CD14-positive monocyte (primary cell): ENCODE results near the gene IQCN. TPM values are rescaled to one million over a fixed set of nuclear protein-coding genes. Genes with fewer than 3 reads are reported as not detected.
A peak's percentile ranks its signal among the peaks of the same experiment; 100 is the strongest.

Experiments
- DNase-seq, 3 donors: peaks; one replicate each; pipeline ENCODE4 v3.0.0-alpha.2; 2011 to 2022
- H2AFZ ChIP-seq: 2 replicates; pipeline ENCODE4 v1.6.0; 2012; ENCODE audit warnings: mild to moderate bottlenecking, low read depth, low read length, inconsistent platforms; ENCODE audit not compliant: insufficient read depth, poor library complexity, severe bottlenecking
- H3K27ac ChIP-seq, 2 donors: 1 replicate in 1 of 2; 2 replicates in 1 of 2; pipeline ENCODE4 v1.5.1; 2012 to 2013; ENCODE audit warnings: low read length in 2 of 2, control low read depth in 1 of 2, inconsistent platforms in 1 of 2, low read depth in 1 of 2, mild to moderate bottlenecking in 1 of 2
- H3K27me3 ChIP-seq, 2 donors: one replicate each; pipeline versions ENCODE4 v1.6.0 to v1.6.1; 2011 to 2013; ENCODE audit warnings: low read length in 2 of 2; ENCODE audit not compliant: control insufficient read depth in 2 of 2, insufficient read depth in 2 of 2
- H3K36me3 ChIP-seq, 2 donors: replicated peaks in 1 of 2; 1 replicate in 1 of 2; 2 replicates in 1 of 2; pipeline versions ENCODE4 v1.5.1 to v1.6.1; 2012 to 2013; ENCODE audit warnings: low read length in 2 of 2, control low read depth in 1 of 2, inconsistent platforms in 1 of 2, mild to moderate bottlenecking in 1 of 2; ENCODE audit not compliant: insufficient read depth in 2 of 2, control insufficient read depth in 1 of 2
- H3K4me1 ChIP-seq, 2 donors: 1 replicate in 1 of 2; 2 replicates in 1 of 2; pipeline versions ENCODE4 v1.5.1 to v1.6.1; 2012 to 2013; ENCODE audit warnings: low read length in 2 of 2, control low read depth in 1 of 2, inconsistent platforms in 1 of 2, mild to moderate bottlenecking in 1 of 2, moderate library complexity in 1 of 2; ENCODE audit not compliant: insufficient read depth in 2 of 2, control insufficient read depth in 1 of 2
- H3K4me2 ChIP-seq: replicated peaks from 2 replicates; pipeline ENCODE3; 2012; ENCODE audit warnings: low read length, moderate library complexity, mild to moderate bottlenecking; ENCODE audit not compliant: poor library complexity, severe bottlenecking; ENCODE audit errors: extremely low read depth
- H3K4me3 ChIP-seq, 3 experiments: fragments of 200-600 bp in 1 of 3; sonication (generic) in 1 of 3; replicated peaks in 1 of 3; 1 replicate in 2 of 3; 2 replicates in 1 of 3; pipeline ENCODE4 v1.5.1; 2011 to 2013; ENCODE audit warnings: low read length in 3 of 3, mild to moderate bottlenecking in 3 of 3, control low read depth in 2 of 3, low read depth in 2 of 3, inconsistent platforms in 1 of 3, moderate library complexity in 1 of 3
- H3K79me2 ChIP-seq: 2 replicates; pipeline ENCODE4 v1.6.0; 2012; ENCODE audit warnings: mild to moderate bottlenecking, control low read depth, inconsistent platforms, low read length, moderate library complexity; ENCODE audit not compliant: insufficient read depth
- H3K9ac ChIP-seq: 2 replicates; pipeline ENCODE4 v1.6.0; 2017; ENCODE audit warnings: low read length, mild to moderate bottlenecking; ENCODE audit not compliant: insufficient read depth, poor library complexity, severe bottlenecking
- H3K9me3 ChIP-seq, 2 donors: replicated peaks in 1 of 2; 1 replicate in 1 of 2; 2 replicates in 1 of 2; pipeline versions ENCODE4 v1.5.1 to v1.6.1; 2012 to 2013; ENCODE audit warnings: low read length in 2 of 2, control low read depth in 1 of 2; ENCODE audit not compliant: control insufficient read depth in 1 of 2, insufficient read depth in 1 of 2
- H4K20me1 ChIP-seq: 2 replicates; pipeline ENCODE4 v1.6.0; 2012; ENCODE audit warnings: mild to moderate bottlenecking, low read length, control low read depth, moderate library complexity; ENCODE audit not compliant: insufficient read depth
- H3K27ac Mint-ChIP-seq, 7 donors: one replicate each; pipeline ENCODE4 v1.8.0; 2020; ENCODE audit warnings: mild to moderate bottlenecking in 7 of 7, mixed read lengths in 7 of 7, moderate library complexity in 6 of 7, inconsistent platforms in 2 of 7
- H3K27me3 Mint-ChIP-seq, 3 donors: one replicate each; pipeline ENCODE4 v1.8.0; 2021 to 2022; ENCODE audit warnings: low read depth in 3 of 3, mild to moderate bottlenecking in 3 of 3, mixed read lengths in 3 of 3, moderate library complexity in 3 of 3, inconsistent platforms in 1 of 3
- H3K36me3 Mint-ChIP-seq, 2 donors: one replicate each; pipeline ENCODE4 v1.8.0; 2020; ENCODE audit warnings: mixed read lengths in 2 of 2, inconsistent platforms in 1 of 2, mild to moderate bottlenecking in 1 of 2
- H3K4me1 Mint-ChIP-seq: one replicate; pipeline ENCODE4 v1.8.0; 2020; ENCODE audit warnings: mild to moderate bottlenecking, mixed read lengths
- H3K4me3 Mint-ChIP-seq, 2 donors: one replicate each; pipeline ENCODE4 v1.8.0; 2020; ENCODE audit warnings: mild to moderate bottlenecking in 2 of 2, mixed read lengths in 2 of 2, moderate library complexity in 1 of 2
- H3K9me3 Mint-ChIP-seq, 7 donors: one replicate each; pipeline ENCODE4 v1.8.0; 2020 to 2022; ENCODE audit warnings: mixed read lengths in 7 of 7, mild to moderate bottlenecking in 6 of 7, moderate library complexity in 6 of 7, inconsistent platforms in 2 of 7
- WGBS: methylation state at CpG from one replicate; pipeline ENCODE4 v1.1.5; 2013; ENCODE audit warnings: missing lambda C conversion rate; ENCODE audit not compliant: insufficient coverage; 5-methylcytosine and 5-hydroxymethylcytosine counted together
- intact Hi-C, 2 donors: fragments of 100-400 bp; cut with micrococcal nuclease; formaldehyde crosslinking; loops; one replicate each; pipeline versions ENCODE4 v1.15.0 to v1.15.1; 2023
- polyA plus RNA-seq, 3 donors: library from polyadenylated mRNA; depleted of rRNA in 1 of 3; unstranded in 2 of 3; stranded (reverse) in 1 of 3; fragments of 300-500 nt in 2 of 3; fragments of >200 nt in 1 of 3; fragmentation: Illumina TruSeq in 2 of 3; gene quantifications; 1 replicate in 2 of 3; 2 replicates in 1 of 3; pipeline ENCODE4 v1.2.3, GENCODE V29; 2012 to 2021
- TF ChIP-seq, protein P1 (sequence below): fragments of 200-600 bp; IDR thresholded peaks from one replicate; pipeline ENCODE4 v1.8.0; 2022; ENCODE audit warnings: antibody characterized with exemption, mild to moderate bottlenecking

The IQCN gene
- polyA plus RNA-seq, 3 donors, result 6.9 TPM; not detected in 2

- H3K9me3 ChIP-seq, result no peaks in the 10 kb centered on the region
- intact Hi-C loops, result no loop called here
- Mint-ChIP-seq H3K27ac (peak overlapping the region in 2 of 7 donors; percentile 33 to 68), H3K4me3 (no peak overlapping the region), H3K27me3 (no peaks in the 10 kb centered on the region), H3K36me3 (peaks cover 42 to 62% of the 10 kb centered on the region in 2 donors), H3K9me3 (no peaks in the 10 kb centered on the region), H3K4me1 (peaks cover 17% of the 10 kb centered on the region)
- H4K20me1 ChIP-seq, result no peaks in the 10 kb centered on the region
- peaks cover 51% of the 10 kb centered on the region for H3K79me2 ChIP-seq
- TF ChIP-seq, protein P1, sequence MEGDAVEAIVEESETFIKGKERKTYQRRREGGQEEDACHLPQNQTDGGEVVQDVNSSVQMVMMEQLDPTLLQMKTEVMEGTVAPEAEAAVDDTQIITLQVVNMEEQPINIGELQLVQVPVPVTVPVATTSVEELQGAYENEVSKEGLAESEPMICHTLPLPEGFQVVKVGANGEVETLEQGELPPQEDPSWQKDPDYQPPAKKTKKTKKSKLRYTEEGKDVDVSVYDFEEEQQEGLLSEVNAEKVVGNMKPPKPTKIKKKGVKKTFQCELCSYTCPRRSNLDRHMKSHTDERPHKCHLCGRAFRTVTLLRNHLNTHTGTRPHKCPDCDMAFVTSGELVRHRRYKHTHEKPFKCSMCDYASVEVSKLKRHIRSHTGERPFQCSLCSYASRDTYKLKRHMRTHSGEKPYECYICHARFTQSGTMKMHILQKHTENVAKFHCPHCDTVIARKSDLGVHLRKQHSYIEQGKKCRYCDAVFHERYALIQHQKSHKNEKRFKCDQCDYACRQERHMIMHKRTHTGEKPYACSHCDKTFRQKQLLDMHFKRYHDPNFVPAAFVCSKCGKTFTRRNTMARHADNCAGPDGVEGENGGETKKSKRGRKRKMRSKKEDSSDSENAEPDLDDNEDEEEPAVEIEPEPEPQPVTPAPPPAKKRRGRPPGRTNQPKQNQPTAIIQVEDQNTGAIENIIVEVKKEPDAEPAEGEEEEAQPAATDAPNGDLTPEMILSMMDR, result no peak
- peaks cover 43 to 62% of the 10 kb centered on the region in 2 donors for H3K36me3 ChIP-seq
- no peak overlapping the region for H3K27ac ChIP-seq
- H3K4me1 ChIP-seq, result peaks cover 16 to 17% of the 10 kb centered on the region in 2 donors
- H3K9ac ChIP-seq, result no peak overlapping the region
- no peak for DNase-seq
- no CpG with 5 or more reads among the region's 3 CpGs for WGBS
- H2AFZ ChIP-seq, result no peak overlapping the region
- H3K27me3 ChIP-seq, result no peaks in the 10 kb centered on the region
- H3K4me3 ChIP-seq, result no peak overlapping the region
- no peak overlapping the region for H3K4me2 ChIP-seq
Observed at GRCh38 chr19:18313398-18313797, 39.1 kb upstream of the IQCN start.

DNA sequence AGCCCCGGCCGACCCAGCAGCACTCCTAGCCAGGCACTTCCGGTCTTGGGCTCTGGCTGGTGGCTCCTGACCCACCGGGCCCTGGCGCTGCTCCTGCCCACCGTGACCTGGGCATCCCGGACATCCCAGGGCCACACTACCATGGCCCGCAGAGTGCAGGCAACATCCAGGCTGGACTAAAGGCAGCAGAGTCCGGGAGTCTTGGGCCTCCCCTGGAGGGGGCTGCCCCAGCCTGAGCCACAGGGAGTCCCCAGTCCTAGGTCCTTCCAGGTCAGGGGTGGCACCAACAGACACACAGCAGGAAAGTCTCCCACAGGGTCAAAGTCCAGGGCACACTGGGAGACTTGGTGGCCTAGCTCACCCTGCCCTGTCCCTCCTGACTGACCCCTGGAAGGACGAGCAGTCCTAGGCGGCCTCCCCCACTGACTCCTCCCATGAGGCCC lies 37.9 kb upstream of the IQCN start:
- Mint-ChIP-seq H3K36me3 (peaks cover 47 to 70% of the 10 kb centered on the region in 2 donors), H3K27me3 (no peaks in the 10 kb centered on the region), H3K9me3 (no peaks in the 10 kb centered on the region), H3K4me3 (no peak overlapping the region), H3K4me1 (peaks cover 5% of the 10 kb centered on the region), H3K27ac (no peak overlapping the region)
- Histone ChIP-seq H3K4me3 (no peak overlapping the region), H3K9ac (no peak overlapping the region), H3K4me2 (no peak overlapping the region), H3K27me3 (no peaks in the 10 kb centered on the region), H3K4me1 (peaks cover 6% of the 10 kb centered on the region in 2 donors), H3K27ac (no peak overlapping the region), H3K79me2 (peaks cover 40% of the 10 kb centered on the region), H3K9me3 (no peaks in the 10 kb centered on the region), H4K20me1 (no peaks in the 10 kb centered on the region), H2AFZ (no peak overlapping the region), H3K36me3 (peaks cover 47 to 75% of the 10 kb centered on the region in 2 donors)
- WGBS, result 97% methylated on average over 7 of the region's 11 CpGs
- intact Hi-C loops, result no loop called here
- DNase-seq, result no peak
- TF ChIP-seq, protein P1, result no peak
